GM12864 (cell line): Measurements from ENCODE around the gene KIT.
A peak's percentile ranks its signal among the peaks of the same experiment; 100 is the strongest.

Source experiments
- DNase-seq: peaks from one replicate; pipeline ENCODE4 v3.0.0-alpha.2; 2011; ENCODE audit warnings: low read depth
- H3K4me3 ChIP-seq: 2 replicates; pipeline ENCODE4 v1.5.1; 2011; ENCODE audit warnings: mild to moderate bottlenecking, low read depth, low read length, control low read depth
- CTCF ChIP-seq: IDR thresholded peaks from 2 replicates; pipeline ENCODE4 v1.5.1; 2011; ENCODE audit warnings: low read depth, mild to moderate bottlenecking, moderate library complexity, low read length, control low read depth, inconsistent platforms; ENCODE audit errors: missing control alignments

Gene KIT

GRCh38 chr4:54654753-54655152, 3.0 kb upstream of the KIT start:
- no peak for TF ChIP-seq CTCF
- no peak for DNase-seq
- no peak overlapping the region for H3K4me3 ChIP-seq

GRCh38 chr4:54657185-54657550, 589 bp upstream of the KIT start:
- no peak for TF ChIP-seq CTCF
- no peak overlapping the region for H3K4me3 ChIP-seq
- no peak for DNase-seq

GRCh38 chr4:54658252-54659093, 716 bp downstream of the KIT start:
- no peak for TF ChIP-seq CTCF
- no peak for DNase-seq
- peak overlapping the region; percentile 30 for H3K4me3 ChIP-seq

GRCh38 chr4:54659313-54659712, 1.6 kb downstream of the KIT start:
- DNase-seq: no peak

GRCh38 chr4:54659749-54660535, 2.2 kb downstream of the KIT start:
- no peak for DNase-seq
- TF ChIP-seq CTCF: no peak
- H3K4me3 ChIP-seq: no peak overlapping the region

More at GRCh38 chr4:54659313-54659712, 1.6 kb downstream of the KIT start:
- TF ChIP-seq CTCF: no peak
- H3K4me3 ChIP-seq: no peak overlapping the region

- TF ChIP-seq CTCF: no peak
- H3K4me3 ChIP-seq: no peak overlapping the region
- DNase-seq: no peak
Observed at GRCh38 chr4:54660591-54660990, 2.8 kb downstream of the KIT start.
